Keratinocyte (primary cell): Measurements from ENCODE around the gene PRELP.

Experiments used
- CTCF ChIP-seq, 3 experiments: IDR thresholded peaks in 1 of 3; conservative IDR thresholded peaks in 1 of 3; optimal IDR thresholded peaks in 1 of 3; 2 replicates in 2 of 3; 3 replicates in 1 of 3; pipeline versions ENCODE3 to v1.5.1; 2011; ENCODE audit warnings: low read length in 3 of 3, mild to moderate bottlenecking in 3 of 3, moderate library complexity in 2 of 3, control low read depth in 1 of 3, inconsistent platforms in 1 of 3; ENCODE audit not compliant: insufficient read depth in 2 of 3; ENCODE audit errors: extremely low read depth in 1 of 3
- EZH2 ChIP-seq: IDR thresholded peaks from one replicate; pipeline ENCODE4 v1.6.1; 2012; ENCODE audit warnings: inconsistent platforms, mild to moderate bottlenecking, low read length, moderate library complexity

DNA sequence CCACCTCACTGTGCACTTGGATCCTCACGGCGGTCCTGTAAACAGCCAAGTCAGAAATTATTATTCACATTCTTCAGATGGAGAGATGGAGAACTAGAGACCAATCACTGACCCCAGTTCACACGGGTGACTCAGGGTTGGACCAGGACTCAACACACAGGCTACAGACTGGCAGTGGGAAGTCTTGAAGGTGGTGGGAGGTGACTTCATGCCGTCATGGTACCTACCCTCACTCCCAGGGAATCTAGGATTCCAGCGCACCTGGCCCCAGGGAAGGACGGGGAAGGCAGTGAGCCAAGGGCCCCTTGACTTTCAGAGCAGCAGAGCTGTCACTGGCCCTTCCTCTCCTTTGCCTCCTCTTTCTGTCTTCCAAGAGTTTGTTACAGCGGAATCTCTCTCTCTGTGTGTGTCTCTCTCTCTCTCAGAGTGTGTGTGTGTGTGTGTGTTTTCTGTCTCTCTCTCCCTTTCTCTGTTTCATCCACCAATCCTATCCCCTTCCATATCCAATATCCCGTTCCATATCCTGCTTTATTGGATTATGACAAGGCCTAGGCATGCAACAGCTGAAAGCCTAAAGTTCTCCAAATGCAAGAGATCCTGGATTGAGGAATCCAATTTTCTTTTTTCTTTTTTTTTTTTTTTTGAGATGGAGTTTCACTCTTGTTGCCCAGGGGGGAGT is 30.1 kb downstream of the PRELP start:
- TF ChIP-seq CTCF (optimal IDR thresholded peaks at IDR 0.05 in 1 of 3, IDR thresholded peaks at IDR 0.05 in 1 of 3, conservative IDR thresholded peaks at IDR 0.05 in 1 of 3; ENCODE audit: extremely low read depth in 1 of 3, insufficient read depth in 2 of 3, low read length in 3 of 3) = no peak
- no peak for TF ChIP-seq EZH2
